HL-60 (cell line): ENCODE measurements around the gene SLC9C1.

Source experiments
- POLR2AphosphoS5 ChIP-seq: IDR thresholded peaks from 2 replicates; pipeline ENCODE4 v1.6.1; 2012; ENCODE audit warnings: low read depth
- TF ChIP-seq, protein P1 (sequence below): IDR thresholded peaks from one replicate; pipeline ENCODE4 v1.5.1; 2011; ENCODE audit warnings: low read length, control low read depth, inconsistent platforms; ENCODE audit not compliant: insufficient read depth
- TF ChIP-seq, protein P2 (sequence below): IDR thresholded peaks from 2 replicates; pipeline ENCODE4 v1.6.1; 2012; ENCODE audit warnings: low read depth; ENCODE audit not compliant: insufficient replicate concordance

DNA sequence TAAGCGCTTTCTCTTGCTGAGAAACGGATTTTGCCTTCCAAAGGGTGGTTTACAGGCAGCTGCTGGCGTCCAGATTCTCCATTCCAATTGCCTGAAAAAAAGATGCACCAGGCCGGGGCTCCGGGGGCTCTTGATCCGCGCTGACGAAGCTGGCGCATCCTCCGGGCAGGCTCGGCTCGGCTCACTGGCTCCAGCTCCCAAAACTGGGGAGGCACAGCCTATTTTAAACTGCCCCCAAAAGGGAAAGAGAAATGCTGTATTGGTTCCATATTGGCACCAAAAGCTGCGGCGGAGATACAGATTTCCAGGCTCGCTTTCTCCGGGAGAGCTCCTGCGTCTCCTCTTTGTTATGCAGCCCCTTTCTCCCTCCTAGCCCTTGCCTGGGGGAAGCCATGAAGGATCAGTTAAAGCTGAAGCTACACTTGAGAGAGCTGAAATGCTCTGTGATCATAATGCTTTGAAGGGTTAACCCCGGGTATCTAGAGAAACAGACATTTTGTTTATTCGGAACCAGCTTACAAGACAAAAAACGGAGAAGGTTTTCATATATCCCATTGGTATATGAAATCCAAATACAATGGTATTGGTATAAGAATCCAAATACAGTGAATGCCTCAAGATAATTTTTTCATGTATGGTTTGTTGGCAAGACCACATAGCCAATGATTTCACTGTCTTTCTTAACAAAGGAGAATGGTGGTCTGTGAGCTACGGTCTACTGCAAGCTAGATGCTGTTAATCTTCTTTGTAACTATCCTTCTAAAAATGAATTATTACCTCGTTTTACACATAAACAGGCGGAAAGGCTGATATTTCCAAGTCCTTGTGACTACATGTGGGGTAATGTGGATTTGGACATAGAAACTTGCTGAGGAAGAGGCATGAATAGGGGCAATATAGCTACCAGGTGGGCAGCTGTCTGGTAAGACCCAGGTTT is 39.6 kb upstream of the SLC9C1 start:
- TF ChIP-seq, protein P1, sequence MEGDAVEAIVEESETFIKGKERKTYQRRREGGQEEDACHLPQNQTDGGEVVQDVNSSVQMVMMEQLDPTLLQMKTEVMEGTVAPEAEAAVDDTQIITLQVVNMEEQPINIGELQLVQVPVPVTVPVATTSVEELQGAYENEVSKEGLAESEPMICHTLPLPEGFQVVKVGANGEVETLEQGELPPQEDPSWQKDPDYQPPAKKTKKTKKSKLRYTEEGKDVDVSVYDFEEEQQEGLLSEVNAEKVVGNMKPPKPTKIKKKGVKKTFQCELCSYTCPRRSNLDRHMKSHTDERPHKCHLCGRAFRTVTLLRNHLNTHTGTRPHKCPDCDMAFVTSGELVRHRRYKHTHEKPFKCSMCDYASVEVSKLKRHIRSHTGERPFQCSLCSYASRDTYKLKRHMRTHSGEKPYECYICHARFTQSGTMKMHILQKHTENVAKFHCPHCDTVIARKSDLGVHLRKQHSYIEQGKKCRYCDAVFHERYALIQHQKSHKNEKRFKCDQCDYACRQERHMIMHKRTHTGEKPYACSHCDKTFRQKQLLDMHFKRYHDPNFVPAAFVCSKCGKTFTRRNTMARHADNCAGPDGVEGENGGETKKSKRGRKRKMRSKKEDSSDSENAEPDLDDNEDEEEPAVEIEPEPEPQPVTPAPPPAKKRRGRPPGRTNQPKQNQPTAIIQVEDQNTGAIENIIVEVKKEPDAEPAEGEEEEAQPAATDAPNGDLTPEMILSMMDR: no peak
- no peak for TF ChIP-seq POLR2AphosphoS5
- TF ChIP-seq, protein P2, sequence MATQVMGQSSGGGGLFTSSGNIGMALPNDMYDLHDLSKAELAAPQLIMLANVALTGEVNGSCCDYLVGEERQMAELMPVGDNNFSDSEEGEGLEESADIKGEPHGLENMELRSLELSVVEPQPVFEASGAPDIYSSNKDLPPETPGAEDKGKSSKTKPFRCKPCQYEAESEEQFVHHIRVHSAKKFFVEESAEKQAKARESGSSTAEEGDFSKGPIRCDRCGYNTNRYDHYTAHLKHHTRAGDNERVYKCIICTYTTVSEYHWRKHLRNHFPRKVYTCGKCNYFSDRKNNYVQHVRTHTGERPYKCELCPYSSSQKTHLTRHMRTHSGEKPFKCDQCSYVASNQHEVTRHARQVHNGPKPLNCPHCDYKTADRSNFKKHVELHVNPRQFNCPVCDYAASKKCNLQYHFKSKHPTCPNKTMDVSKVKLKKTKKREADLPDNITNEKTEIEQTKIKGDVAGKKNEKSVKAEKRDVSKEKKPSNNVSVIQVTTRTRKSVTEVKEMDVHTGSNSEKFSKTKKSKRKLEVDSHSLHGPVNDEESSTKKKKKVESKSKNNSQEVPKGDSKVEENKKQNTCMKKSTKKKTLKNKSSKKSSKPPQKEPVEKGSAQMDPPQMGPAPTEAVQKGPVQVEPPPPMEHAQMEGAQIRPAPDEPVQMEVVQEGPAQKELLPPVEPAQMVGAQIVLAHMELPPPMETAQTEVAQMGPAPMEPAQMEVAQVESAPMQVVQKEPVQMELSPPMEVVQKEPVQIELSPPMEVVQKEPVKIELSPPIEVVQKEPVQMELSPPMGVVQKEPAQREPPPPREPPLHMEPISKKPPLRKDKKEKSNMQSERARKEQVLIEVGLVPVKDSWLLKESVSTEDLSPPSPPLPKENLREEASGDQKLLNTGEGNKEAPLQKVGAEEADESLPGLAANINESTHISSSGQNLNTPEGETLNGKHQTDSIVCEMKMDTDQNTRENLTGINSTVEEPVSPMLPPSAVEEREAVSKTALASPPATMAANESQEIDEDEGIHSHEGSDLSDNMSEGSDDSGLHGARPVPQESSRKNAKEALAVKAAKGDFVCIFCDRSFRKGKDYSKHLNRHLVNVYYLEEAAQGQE: no peak
